H1 (cell line): ENCODE results near the gene TRPT1.

Experiments used
- CTCF ChIP-seq, 3 experiments: IDR thresholded peaks; 1 replicate in 2 of 3; 2 replicates in 1 of 3; pipeline versions ENCODE4 v1.5.1 to v1.6.1; 2011; ENCODE audit warnings: low read length in 3 of 3, mild to moderate bottlenecking in 3 of 3, inconsistent platforms in 2 of 3, low read depth in 1 of 3, moderate library complexity in 1 of 3; ENCODE audit not compliant: insufficient read depth in 1 of 3; ENCODE audit errors: control extremely low read depth in 1 of 3
- E2F6 ChIP-seq: IDR thresholded peaks from 2 replicates; pipeline ENCODE4 v1.6.1; 2012; ENCODE audit warnings: inconsistent platforms
- KDM4A ChIP-seq: IDR thresholded peaks from one replicate; pipeline ENCODE4 v1.7.1; 2012; ENCODE audit warnings: low read depth, mild to moderate bottlenecking, moderate library complexity, low read length, inconsistent platforms; ENCODE audit not compliant: severe bottlenecking
- NRF1 ChIP-seq: IDR thresholded peaks from 2 replicates; pipeline ENCODE4 v1.6.1; 2011; ENCODE audit warnings: mild to moderate bottlenecking, low read depth, low read length, improper control_type of control experiment

GRCh38 chr11:64183890-64184289 is 42.1 kb downstream of the TRPT1 start:
- TF ChIP-seq CTCF (IDR thresholded peaks at IDR 0.05; ENCODE audit: control extremely low read depth in 1 of 3, insufficient read depth in 1 of 3, low read depth in 1 of 3, low read length in 3 of 3): no peak
- no peak for TF ChIP-seq NRF1
- no peak for TF ChIP-seq E2F6
- TF ChIP-seq KDM4A: no peak
